GM21360 (cell line): Measurements from ENCODE around the gene GPR137B.
"Not testable (repeated sequence)": the region's sequence is repeated elsewhere in the genome, so short reads cannot be mapped to it uniquely, and the experiment has no call there.

Experiments used
- ATAC-seq: cut with Tn5 transposase; IDR thresholded peaks from one replicate; pipeline ENCODE4 v1.9.1; 2021; ENCODE audit warnings: mild to moderate bottlenecking, moderate library complexity; ENCODE audit not compliant: unreplicated experiment

The GPR137B gene

GRCh38 chr1:236142253-236143103 is at the start of gene GPR137B:
GPR137B (plus strand) TSS chr1:236142539; CDS start chr1:236142623, 84 bp downstream.
- ATAC-seq = peak; percentile 61

- no peak for ATAC-seq
Measured at GRCh38 chr1:236092899-236093298, 49.4 kb upstream of the GPR137B start.

GRCh38 chr1:236095705-236096520 is 46.4 kb upstream of the GPR137B start:
- ATAC-seq = no peak

- not testable (repeated sequence) for ATAC-seq
Measured at GRCh38 chr1:236096660-236097482, 45.5 kb upstream of the GPR137B start.

- no peak for ATAC-seq
Measured at GRCh38 chr1:236098267-236098666, 44.1 kb upstream of the GPR137B start.

GRCh38 chr1:236099355-236099974 is 42.9 kb upstream of the GPR137B start:
- ATAC-seq = no peak

- ATAC-seq = no peak
Measured at GRCh38 chr1:236100799-236101198, 41.5 kb upstream of the GPR137B start.

- no peak for ATAC-seq
Measured at GRCh38 chr1:236101233-236102200, 40.8 kb upstream of the GPR137B start.

- ATAC-seq = no peak
Measured at GRCh38 chr1:236102611-236103010, 39.7 kb upstream of the GPR137B start.

- ATAC-seq = no peak
Measured at GRCh38 chr1:236103059-236103458, 39.3 kb upstream of the GPR137B start.

- ATAC-seq = no peak
Measured at GRCh38 chr1:236103646-236104218, 38.6 kb upstream of the GPR137B start.

GRCh38 chr1:236107121-236107907 is 35.0 kb upstream of the GPR137B start:
- ATAC-seq = no peak

GRCh38 chr1:236108027-236108648 is 34.2 kb upstream of the GPR137B start:
- ATAC-seq = no peak

- no peak for ATAC-seq
Measured at GRCh38 chr1:236110137-236110536, 32.2 kb upstream of the GPR137B start.

GRCh38 chr1:236111527-236112331 is 30.6 kb upstream of the GPR137B start:
- no peak for ATAC-seq

GRCh38 chr1:236112332-236112627 is 30.1 kb upstream of the GPR137B start:
- ATAC-seq = no peak

- no peak for ATAC-seq
Measured at GRCh38 chr1:236113324-236114032, 28.9 kb upstream of the GPR137B start.
